Astrocyte of the cerebellum (primary cell): ENCODE measurements around the gene LAMC2.
"Not testable (repeated sequence)": the region's sequence is repeated elsewhere in the genome, so short reads cannot be mapped to it uniquely, and the experiment has no call there.

Source experiments
- DNase-seq: peaks from one replicate; pipeline ENCODE4 v3.0.0-alpha.2; 2011; ENCODE audit warnings: low read depth
- H3K4me3 ChIP-seq: 2 replicates; pipeline ENCODE4 v1.5.1; 2011; ENCODE audit warnings: mild to moderate bottlenecking, low read depth, low read length, moderate library complexity
- in situ Hi-C: cut with HindIII; loops from 2 replicates; pipeline ENCODE4 v1.10.0; 2017; ENCODE audit warnings: low sequenced_read_pairs
- TF ChIP-seq, protein P1 (sequence below): IDR thresholded peaks from 2 replicates; pipeline ENCODE4 v1.5.1; 2012; ENCODE audit warnings: low read length, low read depth, moderate library complexity, mild to moderate bottlenecking; ENCODE audit errors: missing control alignments

The LAMC2 gene

DNA sequence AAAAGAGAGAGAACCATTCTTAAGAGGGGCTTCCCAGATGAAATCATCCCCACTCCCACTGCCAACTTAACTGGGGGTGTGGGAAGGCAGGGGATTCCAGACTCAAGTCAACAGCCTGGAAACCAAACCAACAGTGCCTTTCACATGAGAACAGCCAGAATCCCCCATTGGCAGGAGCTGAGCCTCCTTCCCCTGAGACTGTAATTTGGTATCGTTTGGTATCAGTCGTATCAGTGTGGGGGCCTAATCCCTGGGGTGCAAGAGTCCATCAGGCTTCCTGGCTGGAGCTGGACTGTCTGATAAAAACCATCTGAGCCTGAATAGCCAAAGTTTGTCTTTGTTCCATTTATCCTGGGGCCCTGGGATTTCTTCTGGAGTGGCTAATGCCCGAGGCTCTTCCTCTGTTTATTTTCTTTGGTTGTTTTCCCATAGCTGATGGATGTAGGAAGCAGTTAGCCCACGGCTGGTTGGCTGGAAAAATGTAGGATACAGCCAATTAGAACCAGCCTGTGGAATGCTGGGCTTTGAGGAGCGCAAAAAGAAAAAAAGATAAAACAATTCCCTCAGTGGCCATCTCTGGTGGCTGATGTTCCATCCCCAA lies 84.6 kb downstream of the LAMC2 start:
- H3K4me3 ChIP-seq = no peak overlapping the region
- TF ChIP-seq, protein P1, sequence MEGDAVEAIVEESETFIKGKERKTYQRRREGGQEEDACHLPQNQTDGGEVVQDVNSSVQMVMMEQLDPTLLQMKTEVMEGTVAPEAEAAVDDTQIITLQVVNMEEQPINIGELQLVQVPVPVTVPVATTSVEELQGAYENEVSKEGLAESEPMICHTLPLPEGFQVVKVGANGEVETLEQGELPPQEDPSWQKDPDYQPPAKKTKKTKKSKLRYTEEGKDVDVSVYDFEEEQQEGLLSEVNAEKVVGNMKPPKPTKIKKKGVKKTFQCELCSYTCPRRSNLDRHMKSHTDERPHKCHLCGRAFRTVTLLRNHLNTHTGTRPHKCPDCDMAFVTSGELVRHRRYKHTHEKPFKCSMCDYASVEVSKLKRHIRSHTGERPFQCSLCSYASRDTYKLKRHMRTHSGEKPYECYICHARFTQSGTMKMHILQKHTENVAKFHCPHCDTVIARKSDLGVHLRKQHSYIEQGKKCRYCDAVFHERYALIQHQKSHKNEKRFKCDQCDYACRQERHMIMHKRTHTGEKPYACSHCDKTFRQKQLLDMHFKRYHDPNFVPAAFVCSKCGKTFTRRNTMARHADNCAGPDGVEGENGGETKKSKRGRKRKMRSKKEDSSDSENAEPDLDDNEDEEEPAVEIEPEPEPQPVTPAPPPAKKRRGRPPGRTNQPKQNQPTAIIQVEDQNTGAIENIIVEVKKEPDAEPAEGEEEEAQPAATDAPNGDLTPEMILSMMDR = no peak
- DNase-seq = peak; percentile 78
- in situ Hi-C loops = no loop called here

DNA sequence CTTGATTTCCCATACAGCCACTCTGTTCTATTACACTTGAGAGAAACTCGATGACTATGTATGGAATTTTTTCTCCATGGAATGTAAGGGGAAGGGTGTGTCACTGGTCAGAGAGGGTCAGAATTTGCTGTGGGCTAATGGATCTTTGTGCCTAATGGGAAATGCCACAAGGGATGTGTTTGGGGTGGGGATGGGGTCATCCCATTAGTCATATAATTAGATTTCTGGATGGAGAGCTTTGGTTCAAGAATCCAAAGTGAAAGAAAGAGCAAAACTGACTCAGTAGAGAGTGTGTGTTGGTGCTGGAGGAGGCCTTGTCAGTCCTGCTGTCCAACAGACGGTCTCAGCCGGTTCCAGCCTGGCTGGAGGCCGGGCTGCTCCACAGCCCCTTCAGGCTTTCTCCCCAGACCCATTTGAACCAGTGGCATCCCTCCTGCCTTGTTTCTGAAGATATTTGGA lies 86.4 kb downstream of the LAMC2 start:
- H3K4me3 ChIP-seq = no peak overlapping the region
- TF ChIP-seq, protein P1 = no peak
- DNase-seq = no peak
- in situ Hi-C loops = no loop called here

GRCh38 chr1:183273300-183273699 lies 87.2 kb downstream of the LAMC2 start:
- in situ Hi-C loops = no loop called here
- TF ChIP-seq, protein P1 = no peak
- H3K4me3 ChIP-seq = no peak overlapping the region
- DNase-seq = no peak

DNA sequence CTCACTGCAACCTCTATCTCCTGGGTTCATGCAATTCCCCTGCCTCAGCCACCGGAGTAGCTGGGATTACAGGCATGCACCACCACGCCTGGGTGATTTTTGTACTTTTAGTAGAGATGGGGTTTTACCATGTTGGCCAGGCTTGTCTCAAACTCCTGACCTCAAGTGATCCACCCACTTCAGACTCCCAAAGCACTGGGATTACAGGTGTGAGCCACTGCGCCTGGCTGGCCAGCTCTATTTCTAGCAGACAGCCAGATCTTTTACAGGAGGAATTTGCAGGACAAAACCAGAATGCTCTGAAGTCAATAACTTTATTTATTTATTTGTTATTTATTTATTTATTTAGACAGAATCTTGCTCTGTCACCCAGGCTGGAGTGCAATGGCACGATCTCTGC lies 87.9 kb downstream of the LAMC2 start:
- DNase-seq, in situ Hi-C loops: not testable (repeated sequence)

DNA sequence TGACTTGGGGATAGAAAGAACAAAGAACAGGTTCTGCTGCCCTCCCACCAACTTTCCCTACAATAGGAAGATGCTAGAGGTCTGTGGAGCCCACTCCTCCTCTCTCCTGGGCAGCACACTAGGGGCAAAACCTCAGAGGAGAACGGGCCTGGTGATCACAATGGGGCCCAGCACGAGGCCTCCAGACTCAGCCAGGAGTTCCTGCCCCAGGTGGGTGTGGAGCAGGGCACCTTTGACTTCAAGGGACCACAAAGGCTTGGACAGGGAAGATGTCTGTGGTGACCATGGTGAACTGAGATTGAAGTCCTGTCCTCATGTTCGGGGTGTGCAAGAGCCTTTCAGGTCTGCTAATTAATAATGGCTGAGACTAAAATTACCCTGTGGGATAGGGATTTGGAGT lies 88.8 kb downstream of the LAMC2 start:
- in situ Hi-C loops = loop anchor here (5.0 kb wide), 1 partner anchor 33 kb away; no protein-coding TSS in a partner anchor
- TF ChIP-seq, protein P1 = no peak
- no peak overlapping the region for H3K4me3 ChIP-seq

More for the DNA sequence above, 87.9 kb downstream of the LAMC2 start:
- not testable (repeated sequence) for H3K4me3 ChIP-seq

DNA sequence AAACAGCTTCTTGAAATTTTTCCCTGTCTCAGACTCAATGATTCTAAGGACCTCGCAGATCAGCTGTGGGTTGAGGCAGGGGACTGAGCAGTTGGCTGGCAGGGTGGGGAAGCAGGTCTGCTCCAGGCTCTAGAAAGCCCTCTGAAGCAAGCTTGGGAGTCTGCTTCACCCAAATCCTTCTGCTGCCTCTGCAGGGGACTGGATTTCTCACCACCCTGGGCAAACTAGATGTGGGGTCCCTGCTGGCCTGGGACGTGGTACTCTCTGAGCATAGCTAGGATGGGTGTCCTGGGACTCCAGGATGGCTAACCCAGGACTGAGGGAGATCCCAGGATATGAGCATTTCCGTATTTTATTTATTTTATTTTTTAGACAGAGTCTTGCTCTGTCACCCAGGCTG lies 89.3 kb downstream of the LAMC2 start:
- no peak for DNase-seq
- H3K4me3 ChIP-seq = no peak overlapping the region
- in situ Hi-C loops = loop anchor here (5.0 kb wide), 1 partner anchor 33 kb away; no protein-coding TSS in a partner anchor
- TF ChIP-seq, protein P1 = no peak

More for the DNA sequence above, 88.8 kb downstream of the LAMC2 start:
- no peak for DNase-seq

- DNase-seq = no peak
- H3K4me3 ChIP-seq = no peak overlapping the region
- in situ Hi-C loops = loop anchor here (5.0 kb wide), 1 partner anchor 34 kb away; no protein-coding TSS in a partner anchor
- TF ChIP-seq, protein P1 = no peak
Measured at GRCh38 chr1:183276386-183277080, 90.5 kb downstream of the LAMC2 start.
